ENCODE measurements around the gene GPRIN3. TPM values are rescaled to one million over a fixed set of nuclear protein-coding genes. Genes with fewer than 3 reads are reported as not detected.

GPRIN3 gene
- total RNA-seq, 1 experiment from 2014 or later: 0.39 TPM

DNA sequence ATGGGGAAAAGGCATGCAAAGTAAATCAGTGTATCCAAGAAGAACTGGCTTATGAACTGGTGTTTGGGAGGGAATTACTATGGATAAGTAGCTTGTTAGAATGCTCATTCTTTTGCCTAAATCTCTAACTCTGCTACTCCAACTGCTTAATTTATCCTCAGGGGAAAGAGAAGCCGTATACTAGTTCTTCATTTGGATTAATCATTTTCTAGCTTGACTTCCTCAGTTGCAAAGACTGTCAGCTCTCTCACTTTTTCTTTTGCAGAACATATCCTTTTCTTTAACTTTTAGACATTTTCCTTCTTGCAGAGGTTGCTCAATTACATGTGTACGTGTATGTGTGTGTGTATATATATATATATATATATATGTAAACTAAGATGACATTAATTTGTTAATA, 21.9 kb downstream of the GPRIN3 start:
- H3K4me2 ChIP-seq (ENCODE audit: low read length): no peak overlapping the region
- no peaks in the 10 kb centered on the region for H3K9me2 ChIP-seq (ENCODE audit: insufficient read depth)
- DNase-seq (ENCODE audit: low read depth, low spot score): no peak
- H3K79me2 ChIP-seq (ENCODE audit: insufficient read depth, low read length): no peaks in the 10 kb centered on the region
- H4K20me1 ChIP-seq (ENCODE audit: insufficient read depth): no peaks in the 10 kb centered on the region
- no peak for ATAC-seq
- intact Hi-C loops (cut with micrococcal nuclease): no loop called here
- H3K4me3 ChIP-seq (replicated peaks in 1 of 2; ENCODE audit: low read depth in 1 of 2, low read length in 2 of 2): no peak overlapping the region
- ChIA-PET RAD21 (ENCODE audit: low non-redundant PET in 1 of 2, low total read pairs in 2 of 2, uncharacterized antibody in 2 of 2, unreplicated experiment in 2 of 2) (no interaction called here), CTCF (interaction anchor here (0.7 kb wide), 1 partner anchor 162 kb away, joined by 3 read pairs; no protein-coding TSS in a partner anchor), POLR2A (no interaction called here)
- no peaks in the 10 kb centered on the region for H3K36me3 ChIP-seq (ENCODE audit: control insufficient read depth in 1 of 2, insufficient read depth in 2 of 2, low read length in 2 of 2)
- H3K4me1 ChIP-seq (ENCODE audit: control insufficient read depth in 1 of 2, insufficient read depth in 2 of 2, low read length in 2 of 2): peaks cover 0 to 6% of the 10 kb centered on the region in 2 experiments; a peak in 2 of 4 replicates
- TF ChIP-seq, protein P1, sequence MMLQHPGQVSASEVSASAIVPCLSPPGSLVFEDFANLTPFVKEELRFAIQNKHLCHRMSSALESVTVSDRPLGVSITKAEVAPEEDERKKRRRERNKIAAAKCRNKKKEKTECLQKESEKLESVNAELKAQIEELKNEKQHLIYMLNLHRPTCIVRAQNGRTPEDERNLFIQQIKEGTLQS (IDR thresholded peaks at IDR 0.05): no peak
- no peak for TF ChIP-seq ELF1 (IDR thresholded peaks at IDR 0.05; ENCODE audit: borderline replicate concordance, low read depth)
- no peak for TF ChIP-seq POLR2AphosphoS5 (IDR thresholded peaks at IDR 0.05; ENCODE audit: low read depth, low read length)
- no peak for TF ChIP-seq EZH2phosphoT487 (IDR thresholded peaks at IDR 0.05; ENCODE audit: borderline replicate concordance)
- TF ChIP-seq YY1 (IDR thresholded peaks at IDR 0.05; ENCODE audit: extremely low read depth, insufficient replicate concordance, low read depth, low read length): no peak
- TF ChIP-seq, protein P2, sequence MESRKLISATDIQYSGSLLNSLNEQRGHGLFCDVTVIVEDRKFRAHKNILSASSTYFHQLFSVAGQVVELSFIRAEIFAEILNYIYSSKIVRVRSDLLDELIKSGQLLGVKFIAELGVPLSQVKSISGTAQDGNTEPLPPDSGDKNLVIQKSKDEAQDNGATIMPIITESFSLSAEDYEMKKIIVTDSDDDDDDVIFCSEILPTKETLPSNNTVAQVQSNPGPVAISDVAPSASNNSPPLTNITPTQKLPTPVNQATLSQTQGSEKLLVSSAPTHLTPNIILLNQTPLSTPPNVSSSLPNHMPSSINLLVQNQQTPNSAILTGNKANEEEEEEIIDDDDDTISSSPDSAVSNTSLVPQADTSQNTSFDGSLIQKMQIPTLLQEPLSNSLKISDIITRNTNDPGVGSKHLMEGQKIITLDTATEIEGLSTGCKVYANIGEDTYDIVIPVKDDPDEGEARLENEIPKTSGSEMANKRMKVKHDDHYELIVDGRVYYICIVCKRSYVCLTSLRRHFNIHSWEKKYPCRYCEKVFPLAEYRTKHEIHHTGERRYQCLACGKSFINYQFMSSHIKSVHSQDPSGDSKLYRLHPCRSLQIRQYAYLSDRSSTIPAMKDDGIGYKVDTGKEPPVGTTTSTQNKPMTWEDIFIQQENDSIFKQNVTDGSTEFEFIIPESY (IDR thresholded peaks at IDR 0.05; ENCODE audit: extremely low read depth, insufficient replicate concordance, low read length): no peak
- TF ChIP-seq FOSL1 (IDR thresholded peaks at IDR 0.05; ENCODE audit: low read depth): no peak
- TF ChIP-seq SRF (IDR thresholded peaks at IDR 0.05; ENCODE audit: low read depth): no peak
- no peak for TF ChIP-seq TCF7L2 (IDR thresholded peaks at IDR 0.05; ENCODE audit: borderline replicate concordance, extremely low read depth, insufficient read depth, insufficient read length)
- TF ChIP-seq EGR1 (IDR thresholded peaks at IDR 0.05; ENCODE audit: low read depth): no peak
- TF ChIP-seq, protein P3, sequence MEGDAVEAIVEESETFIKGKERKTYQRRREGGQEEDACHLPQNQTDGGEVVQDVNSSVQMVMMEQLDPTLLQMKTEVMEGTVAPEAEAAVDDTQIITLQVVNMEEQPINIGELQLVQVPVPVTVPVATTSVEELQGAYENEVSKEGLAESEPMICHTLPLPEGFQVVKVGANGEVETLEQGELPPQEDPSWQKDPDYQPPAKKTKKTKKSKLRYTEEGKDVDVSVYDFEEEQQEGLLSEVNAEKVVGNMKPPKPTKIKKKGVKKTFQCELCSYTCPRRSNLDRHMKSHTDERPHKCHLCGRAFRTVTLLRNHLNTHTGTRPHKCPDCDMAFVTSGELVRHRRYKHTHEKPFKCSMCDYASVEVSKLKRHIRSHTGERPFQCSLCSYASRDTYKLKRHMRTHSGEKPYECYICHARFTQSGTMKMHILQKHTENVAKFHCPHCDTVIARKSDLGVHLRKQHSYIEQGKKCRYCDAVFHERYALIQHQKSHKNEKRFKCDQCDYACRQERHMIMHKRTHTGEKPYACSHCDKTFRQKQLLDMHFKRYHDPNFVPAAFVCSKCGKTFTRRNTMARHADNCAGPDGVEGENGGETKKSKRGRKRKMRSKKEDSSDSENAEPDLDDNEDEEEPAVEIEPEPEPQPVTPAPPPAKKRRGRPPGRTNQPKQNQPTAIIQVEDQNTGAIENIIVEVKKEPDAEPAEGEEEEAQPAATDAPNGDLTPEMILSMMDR (IDR thresholded peaks at IDR 0.05 in 2 of 3, conservative IDR thresholded peaks at IDR 0.05 in 1 of 3; ENCODE audit: borderline replicate concordance in 1 of 3, insufficient read depth in 1 of 3, low read depth in 2 of 3, low read length in 2 of 3): no peak
- TF ChIP-seq EZH2 (IDR thresholded peaks at IDR 0.05): no peak
- TF ChIP-seq ZNF274 (IDR thresholded peaks at IDR 0.05; ENCODE audit: low read depth, low read length): no peak
- TF ChIP-seq, protein P4, sequence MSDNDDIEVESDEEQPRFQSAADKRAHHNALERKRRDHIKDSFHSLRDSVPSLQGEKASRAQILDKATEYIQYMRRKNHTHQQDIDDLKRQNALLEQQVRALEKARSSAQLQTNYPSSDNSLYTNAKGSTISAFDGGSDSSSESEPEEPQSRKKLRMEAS (IDR thresholded peaks at IDR 0.05): no peak
- no peak for TF ChIP-seq SIN3A (IDR thresholded peaks at IDR 0.05; ENCODE audit: low read depth)
- no peak for TF ChIP-seq POLR2A (IDR thresholded peaks at IDR 0.05; ENCODE audit: borderline replicate concordance, extremely low read depth, insufficient read depth, insufficient read length)
- no peak for TF ChIP-seq JUND (IDR thresholded peaks at IDR 0.05)
- TF ChIP-seq, protein P5, sequence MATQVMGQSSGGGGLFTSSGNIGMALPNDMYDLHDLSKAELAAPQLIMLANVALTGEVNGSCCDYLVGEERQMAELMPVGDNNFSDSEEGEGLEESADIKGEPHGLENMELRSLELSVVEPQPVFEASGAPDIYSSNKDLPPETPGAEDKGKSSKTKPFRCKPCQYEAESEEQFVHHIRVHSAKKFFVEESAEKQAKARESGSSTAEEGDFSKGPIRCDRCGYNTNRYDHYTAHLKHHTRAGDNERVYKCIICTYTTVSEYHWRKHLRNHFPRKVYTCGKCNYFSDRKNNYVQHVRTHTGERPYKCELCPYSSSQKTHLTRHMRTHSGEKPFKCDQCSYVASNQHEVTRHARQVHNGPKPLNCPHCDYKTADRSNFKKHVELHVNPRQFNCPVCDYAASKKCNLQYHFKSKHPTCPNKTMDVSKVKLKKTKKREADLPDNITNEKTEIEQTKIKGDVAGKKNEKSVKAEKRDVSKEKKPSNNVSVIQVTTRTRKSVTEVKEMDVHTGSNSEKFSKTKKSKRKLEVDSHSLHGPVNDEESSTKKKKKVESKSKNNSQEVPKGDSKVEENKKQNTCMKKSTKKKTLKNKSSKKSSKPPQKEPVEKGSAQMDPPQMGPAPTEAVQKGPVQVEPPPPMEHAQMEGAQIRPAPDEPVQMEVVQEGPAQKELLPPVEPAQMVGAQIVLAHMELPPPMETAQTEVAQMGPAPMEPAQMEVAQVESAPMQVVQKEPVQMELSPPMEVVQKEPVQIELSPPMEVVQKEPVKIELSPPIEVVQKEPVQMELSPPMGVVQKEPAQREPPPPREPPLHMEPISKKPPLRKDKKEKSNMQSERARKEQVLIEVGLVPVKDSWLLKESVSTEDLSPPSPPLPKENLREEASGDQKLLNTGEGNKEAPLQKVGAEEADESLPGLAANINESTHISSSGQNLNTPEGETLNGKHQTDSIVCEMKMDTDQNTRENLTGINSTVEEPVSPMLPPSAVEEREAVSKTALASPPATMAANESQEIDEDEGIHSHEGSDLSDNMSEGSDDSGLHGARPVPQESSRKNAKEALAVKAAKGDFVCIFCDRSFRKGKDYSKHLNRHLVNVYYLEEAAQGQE (IDR thresholded peaks at IDR 0.05; ENCODE audit: low read depth): no peak
- TF ChIP-seq RAD21 (IDR thresholded peaks at IDR 0.05; ENCODE audit: low read depth): no peak
- no peak for TF ChIP-seq CBX3 (IDR thresholded peaks at IDR 0.05; ENCODE audit: low read depth)
- no peak overlapping the region for H3K9ac ChIP-seq (ENCODE audit: low read length)
- no peak overlapping the region for H2AFZ ChIP-seq (ENCODE audit: low read depth, low read length, poor library complexity, severe bottlenecking)
- H3K9me3 ChIP-seq (ENCODE audit: control insufficient read depth in 1 of 2, insufficient read depth in 1 of 2, low read depth in 1 of 2, low read length in 2 of 2): no peaks in the 10 kb centered on the region
- no peak overlapping the region for H3K27ac ChIP-seq (ENCODE audit: low read depth, low read length)
- BruUV-seq (replicated peaks): no TSS peak
- no peaks in the 10 kb centered on the region for H3K27me3 ChIP-seq (ENCODE audit: insufficient read depth, low read length)

Measured in HCT116 (cell line).